ENCODE measurements around the gene CNGB1.
"Not testable (repeated sequence)": the region's sequence is repeated elsewhere in the genome, so short reads cannot be mapped to it uniquely, and the experiment has no call there.

The CNGB1 gene

GRCh38 chr16:57952909-57953308 is 18.0 kb downstream of the CNGB1 start:
- DNase-seq (ENCODE audit: low read depth): no peak

- no peak for DNase-seq (ENCODE audit: low read depth)
Measured at GRCh38 chr16:57951204-57951960, 19.5 kb downstream of the CNGB1 start.

- DNase-seq (ENCODE audit: low read depth): no peak
Measured at GRCh38 chr16:57950382-57950781, 20.5 kb downstream of the CNGB1 start.

GRCh38 chr16:57949595-57950238 is 21.2 kb downstream of the CNGB1 start:
- no peak for DNase-seq (ENCODE audit: low read depth)

- DNase-seq (ENCODE audit: low read depth): no peak
Measured at GRCh38 chr16:57949013-57949412, 21.9 kb downstream of the CNGB1 start.

GRCh38 chr16:57948027-57948426 is 22.9 kb downstream of the CNGB1 start:
- no peak for DNase-seq (ENCODE audit: low read depth)

GRCh38 chr16:57947261-57947660 is 23.7 kb downstream of the CNGB1 start:
- no peak for DNase-seq (ENCODE audit: low read depth)

- DNase-seq (ENCODE audit: low read depth): no peak
Measured at GRCh38 chr16:57946181-57946801, 24.6 kb downstream of the CNGB1 start.

- no peak for DNase-seq (ENCODE audit: low read depth)
Measured at GRCh38 chr16:57945740-57946138, 25.2 kb downstream of the CNGB1 start.

GRCh38 chr16:57944970-57945739 is 25.8 kb downstream of the CNGB1 start:
- DNase-seq (ENCODE audit: low read depth): no peak

- not testable (repeated sequence) for DNase-seq (ENCODE audit: low read depth)
Measured at GRCh38 chr16:57943381-57943780, 27.5 kb downstream of the CNGB1 start.

GRCh38 chr16:57941901-57942300 is 29.0 kb downstream of the CNGB1 start:
- DNase-seq (ENCODE audit: low read depth): not testable (repeated sequence)

- DNase-seq (ENCODE audit: low read depth): no peak
Measured at GRCh38 chr16:57941016-57941664, 29.8 kb downstream of the CNGB1 start.

GRCh38 chr16:57940382-57940966 is 30.5 kb downstream of the CNGB1 start:
- no peak for DNase-seq (ENCODE audit: low read depth)

- DNase-seq (ENCODE audit: low read depth): no peak
Measured at GRCh38 chr16:57939872-57940224, 31.1 kb downstream of the CNGB1 start.

- DNase-seq (ENCODE audit: low read depth): no peak
Measured at GRCh38 chr16:57938936-57939871, 31.7 kb downstream of the CNGB1 start.

- no peak for DNase-seq (ENCODE audit: low read depth)
Measured at GRCh38 chr16:57938484-57938883, 32.4 kb downstream of the CNGB1 start.

- DNase-seq (ENCODE audit: low read depth): no peak
Measured at GRCh38 chr16:57937861-57938260, 33.1 kb downstream of the CNGB1 start.

GRCh38 chr16:57935904-57936303 is 35.0 kb downstream of the CNGB1 start:
- no peak for DNase-seq (ENCODE audit: low read depth)

- no peak for DNase-seq (ENCODE audit: low read depth)
Measured at GRCh38 chr16:57930533-57930932, 40.4 kb downstream of the CNGB1 start.

GRCh38 chr16:57929250-57929649 is 41.7 kb downstream of the CNGB1 start:
- no peak for DNase-seq (ENCODE audit: low read depth)
